HG03354 (cell line): ENCODE measurements around the gene TP53RK.

Experiments
- ATAC-seq: cut with Tn5 transposase; IDR thresholded peaks from one replicate; pipeline ENCODE4 v1.9.1; 2021; ENCODE audit warnings: mild to moderate bottlenecking; ENCODE audit not compliant: unreplicated experiment, poor library complexity, severe bottlenecking

TP53RK gene

GRCh38 chr20:46666818-46667515 lies 22.3 kb downstream of the TP53RK start:
- ATAC-seq: no peak

DNA sequence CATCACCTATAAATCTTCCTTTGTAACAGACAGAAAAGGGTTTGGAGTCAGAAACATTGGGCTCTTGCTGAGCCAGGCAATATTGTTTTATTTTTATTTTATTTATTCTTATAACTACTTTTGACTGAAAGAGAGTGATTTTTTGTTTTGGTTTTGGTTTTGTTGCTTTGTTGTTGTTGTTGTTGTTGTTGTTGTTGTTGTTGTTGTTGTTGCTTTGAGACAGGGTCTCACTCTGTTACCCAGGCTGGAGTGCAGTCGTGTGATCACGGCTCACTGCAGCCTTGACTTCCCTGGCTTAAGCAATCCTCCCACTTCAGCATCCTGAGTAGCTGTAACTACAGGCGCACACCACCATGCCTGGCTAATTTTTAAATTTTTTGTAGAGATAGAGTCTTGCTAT lies 22.9 kb downstream of the TP53RK start:
- ATAC-seq: no peak

DNA sequence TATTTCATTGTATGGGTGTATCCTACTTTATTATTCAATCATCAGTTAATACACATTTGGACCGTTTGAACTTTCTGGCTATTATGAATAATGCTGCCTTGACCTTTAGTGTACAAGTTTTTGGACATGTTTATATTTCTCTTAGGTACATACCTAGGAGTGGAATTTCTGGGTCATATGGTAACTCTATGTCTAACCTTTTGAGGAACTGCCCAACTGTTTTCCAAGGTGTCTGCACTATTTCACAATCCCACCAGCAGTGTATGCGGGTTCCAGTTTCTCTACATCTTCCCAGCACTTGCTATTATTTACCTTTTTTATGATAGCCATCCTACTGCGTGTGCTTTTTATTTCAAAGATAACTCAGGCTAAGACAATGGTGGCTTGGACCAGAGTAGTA lies 23.6 kb downstream of the TP53RK start:
- no peak for ATAC-seq

GRCh38 chr20:46663531-46663930 lies 25.7 kb downstream of the TP53RK start:
- ATAC-seq: no peak

- no peak for ATAC-seq
Observed at GRCh38 chr20:46661659-46662058, 27.6 kb downstream of the TP53RK start.

DNA sequence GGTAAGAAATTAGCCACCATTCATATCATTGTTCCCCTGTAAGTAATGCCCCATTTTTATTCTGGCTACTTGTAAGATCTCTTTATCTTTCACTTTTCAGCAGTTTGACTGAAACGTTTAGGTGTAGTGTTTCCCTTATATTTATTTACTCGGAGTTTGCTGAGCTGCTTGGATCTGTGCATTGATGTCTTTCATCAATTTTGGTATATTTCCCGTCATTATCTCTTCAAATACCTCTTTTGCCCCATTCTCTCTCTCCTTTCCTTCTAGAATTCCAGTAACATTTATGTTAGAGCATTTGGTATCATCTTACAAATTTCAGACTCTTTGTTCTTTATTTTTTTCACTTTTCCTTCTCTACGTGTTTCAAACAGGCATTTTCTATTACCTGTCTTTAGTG lies 28.8 kb downstream of the TP53RK start:
- ATAC-seq: no peak

GRCh38 chr20:46657618-46658017 lies 31.6 kb downstream of the TP53RK start:
- no peak for ATAC-seq

- ATAC-seq: no peak
Observed at GRCh38 chr20:46657137-46657536, 32.1 kb downstream of the TP53RK start.

DNA sequence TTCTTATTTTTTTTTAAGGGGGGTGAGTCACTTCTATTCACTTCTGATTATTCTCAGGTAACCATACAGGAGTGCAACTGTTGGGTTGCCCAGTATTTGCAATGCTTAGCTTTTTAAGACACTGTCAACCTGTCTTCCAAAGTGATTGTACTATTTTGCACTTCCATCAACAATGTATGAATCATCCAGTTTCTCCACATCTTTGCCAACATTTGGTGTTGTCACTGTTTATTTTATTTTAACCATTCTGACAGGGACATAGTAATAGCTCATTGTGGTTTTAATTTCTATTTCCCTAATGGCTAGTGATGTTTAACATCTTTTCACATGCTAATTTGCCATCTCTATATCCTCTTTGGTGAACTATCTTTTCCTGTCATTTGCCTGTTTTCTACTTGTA lies 36.5 kb downstream of the TP53RK start:
- no peak for ATAC-seq

DNA sequence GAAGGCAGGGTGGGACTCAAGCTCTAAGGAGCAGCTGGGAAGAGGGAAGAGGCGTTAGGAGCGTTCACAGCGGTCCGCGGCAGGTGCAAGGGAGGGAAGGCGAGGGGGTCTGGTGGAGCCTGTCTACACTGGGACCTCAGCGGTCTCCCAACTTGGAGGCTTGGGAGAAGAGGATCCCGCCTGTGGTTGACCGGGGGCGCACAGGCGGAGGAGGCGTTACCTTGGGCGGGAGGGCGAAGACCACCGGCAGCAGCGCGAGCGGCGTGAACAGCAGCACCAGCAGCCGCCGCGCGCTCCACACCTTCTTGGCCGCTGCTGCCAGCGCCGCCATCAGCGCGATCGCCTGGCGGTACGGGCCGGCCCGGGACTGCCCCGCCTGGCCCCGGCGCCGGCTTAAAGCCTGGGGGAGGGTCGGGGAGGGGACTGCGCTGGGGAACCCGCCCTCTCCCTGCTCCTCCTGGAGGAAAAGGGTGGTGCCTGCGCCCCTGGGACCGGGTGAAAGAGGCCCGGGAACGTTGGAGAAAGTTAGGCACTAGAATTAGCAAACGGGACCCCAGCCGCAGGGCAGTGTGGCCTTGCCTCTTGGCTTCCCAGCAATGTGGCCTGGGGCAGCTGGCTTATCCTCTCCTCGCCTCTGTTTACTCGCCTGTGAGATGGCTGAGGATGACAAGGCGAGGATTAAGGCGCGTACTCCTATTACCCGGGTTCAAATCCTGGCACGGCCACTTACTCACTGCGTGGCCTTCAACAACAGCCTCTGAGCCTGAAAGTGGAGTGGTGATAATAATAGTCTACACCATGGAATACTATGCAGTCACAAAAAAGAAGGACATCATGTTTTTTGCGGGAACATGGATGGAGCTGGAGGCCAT lies 37.9 kb downstream of the TP53RK start, which contains the start of gene SLC13A3:
TSS of gene SLC13A3 (minus strand) at position 369 of the 872 bp plus-strand sequence. CDS start at position 331, 38 bp downstream.
- ATAC-seq: no peak

- no peak for ATAC-seq
Observed at GRCh38 chr20:46650575-46651090, 38.6 kb downstream of the TP53RK start.

DNA sequence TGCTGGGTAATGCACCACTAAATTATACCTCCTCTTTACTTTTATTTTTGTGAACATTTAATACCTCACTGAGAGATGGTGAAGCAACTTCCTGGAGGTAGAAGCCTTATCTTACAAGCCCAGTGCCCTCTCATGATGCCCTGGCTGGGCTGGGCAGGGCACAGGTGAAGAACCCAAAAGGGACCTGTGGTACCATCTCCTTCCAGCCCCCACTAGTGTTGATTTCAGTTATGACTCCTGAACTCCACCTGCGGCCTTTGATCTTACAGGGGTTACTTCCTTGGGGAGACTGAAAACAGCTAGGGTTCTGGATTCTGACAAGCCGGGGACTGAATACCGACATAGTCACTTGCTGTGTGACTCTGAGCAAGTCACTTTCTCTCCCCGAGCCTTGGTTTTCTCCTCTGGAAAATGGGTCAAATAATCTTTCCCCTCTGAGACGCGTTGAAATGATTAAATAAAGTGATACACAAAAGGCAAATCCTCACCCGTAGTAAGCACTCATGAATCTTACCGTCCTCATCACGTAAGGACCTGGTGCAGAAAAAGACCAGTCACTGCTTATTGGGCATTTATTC lies 39.2 kb downstream of the TP53RK start:
- ATAC-seq: no peak

GRCh38 chr20:46649650-46649949 lies 39.6 kb downstream of the TP53RK start:
- ATAC-seq: no peak

DNA sequence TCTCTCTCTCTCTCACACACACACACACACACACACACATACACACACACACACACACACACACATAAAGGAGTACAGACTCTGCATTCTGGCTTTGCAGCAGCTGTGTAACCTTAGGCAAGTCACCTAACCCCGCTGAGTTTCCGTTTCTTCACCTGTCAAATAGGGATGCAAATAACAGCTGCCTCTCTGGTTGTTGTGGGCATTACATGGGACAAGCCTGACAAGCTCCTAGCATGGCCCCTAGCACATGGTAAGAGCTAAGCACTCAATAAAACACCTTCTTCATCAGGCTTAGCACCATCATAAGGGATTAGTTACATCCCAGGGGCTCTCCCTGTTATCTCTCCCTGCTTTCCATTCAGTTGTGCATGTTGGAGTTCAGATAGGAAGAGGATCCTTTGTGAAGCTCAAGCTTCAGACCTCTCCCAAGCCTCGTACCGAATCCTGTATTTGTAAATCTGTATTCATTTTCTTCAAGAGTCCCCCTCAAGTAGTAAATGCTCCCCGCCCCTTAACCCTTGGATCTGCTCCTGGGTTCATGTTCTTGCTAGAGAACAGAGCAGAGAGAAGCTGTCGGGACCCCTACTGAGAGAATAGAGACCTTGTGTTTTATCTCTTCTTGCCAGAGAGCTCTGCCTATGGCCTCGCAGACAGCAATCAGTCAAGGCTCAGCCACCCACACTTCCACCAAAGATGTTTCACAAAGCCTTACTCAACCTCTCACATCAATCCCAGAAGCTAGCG lies 40.2 kb downstream of the TP53RK start:
- no peak for ATAC-seq

- no peak for ATAC-seq
Observed at GRCh38 chr20:46647469-46647868, 41.8 kb downstream of the TP53RK start.

GRCh38 chr20:46646659-46647380 lies 42.4 kb downstream of the TP53RK start:
- ATAC-seq: no peak

DNA sequence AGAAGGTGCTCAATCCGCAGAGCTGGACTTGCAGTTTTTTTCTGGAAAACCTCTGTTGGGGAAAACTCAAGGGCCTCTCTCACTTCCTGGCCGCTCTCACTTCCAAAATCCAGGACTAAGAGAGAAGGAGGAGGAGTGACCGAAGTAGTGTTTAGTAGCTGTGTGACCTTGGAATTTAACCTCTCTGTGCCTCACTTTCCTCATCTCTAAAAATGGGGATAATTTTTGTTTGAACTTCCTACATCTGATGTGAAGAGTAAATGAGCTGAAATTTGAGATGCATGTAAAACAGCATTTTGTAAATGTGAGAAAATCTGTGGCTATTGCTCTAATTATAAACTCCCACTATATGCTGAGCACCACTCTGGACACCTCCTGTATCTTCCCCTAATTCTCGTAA lies 43.1 kb downstream of the TP53RK start:
- ATAC-seq: no peak

DNA sequence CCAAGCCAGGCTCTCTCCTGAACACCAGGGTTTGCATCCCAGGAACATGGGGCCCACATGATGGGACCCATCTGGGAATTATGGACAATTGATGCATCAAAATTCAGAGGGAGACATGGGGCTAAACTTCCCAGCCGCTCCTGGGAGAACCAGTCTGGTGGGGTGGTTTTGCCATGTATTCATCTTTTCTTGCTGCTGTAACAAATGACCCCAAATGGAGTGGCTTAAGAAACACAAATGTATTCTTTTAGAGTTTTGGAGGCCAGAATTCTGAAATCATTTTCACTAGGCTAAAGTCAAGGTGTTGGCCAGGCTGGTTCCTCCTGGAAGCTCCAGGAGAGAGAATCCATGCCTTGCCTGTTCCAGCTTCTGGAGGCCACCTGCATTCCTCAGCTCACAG lies 44.5 kb downstream of the TP53RK start:
- no peak for ATAC-seq

- ATAC-seq: no peak
Observed at GRCh38 chr20:46644160-46644559, 45.1 kb downstream of the TP53RK start.
